Testis (tissue), 3 donors: Measurements from ENCODE around the gene MRPL52. TPM values are rescaled to one million over a fixed set of nuclear protein-coding genes. Genes with fewer than 3 reads are reported as not detected.

Experiments
- DNase-seq: peaks from one replicate; pipeline ENCODE4 v3.0.0-alpha.2; 2019
- H3K27ac ChIP-seq, 2 donors: fragments of 200-600 bp; sonication (generic); one replicate each; pipeline ENCODE4 v1.5.1; 2019
- H3K27me3 ChIP-seq: fragments of 200-600 bp; sonication (generic); one replicate; pipeline ENCODE4 v1.5.1; 2019
- H3K36me3 ChIP-seq: fragments of 200-600 bp; sonication (generic); one replicate; pipeline ENCODE4 v1.5.1; 2017; ENCODE audit warnings: low read depth; ENCODE audit errors: missing control alignments
- H3K4me1 ChIP-seq: fragments of 200-600 bp; sonication (generic); one replicate; pipeline ENCODE4 v1.5.1; 2019
- H3K4me3 ChIP-seq, 2 donors: fragments of 200-600 bp; sonication (generic); one replicate each; pipeline ENCODE4 v1.5.1; 2017 to 2019
- H3K9me3 ChIP-seq: fragments of 200-600 bp; sonication (generic); one replicate; pipeline ENCODE4 v1.5.1; 2017
- CTCF ChIP-seq, 3 experiments: fragments of 450-650 bp in 2 of 3; fragments of 200-600 bp in 1 of 3; sonication (generic) in 1 of 3; IDR thresholded peaks; one replicate each; pipeline ENCODE4 v1.5.1; 2016 to 2019; ENCODE audit warnings: antibody characterized with exemption in 3 of 3, mild to moderate bottlenecking in 2 of 3, moderate library complexity in 1 of 3
- POLR2A ChIP-seq: fragments of 450-650 bp; IDR thresholded peaks from one replicate; pipeline ENCODE4 v1.6.1; 2017; ENCODE audit warnings: antibody characterized with exemption, mild to moderate bottlenecking, moderate library complexity
- WGBS, 2 donors: methylation state at CpG; one replicate each; pipeline ENCODE4 v1.1.5; 2018; 5-methylcytosine and 5-hydroxymethylcytosine counted together
- intact Hi-C: fragments of 100-400 bp; cut with DNase I; formaldehyde crosslinking; loops from one replicate; pipeline ENCODE4 v1.15.1; 2023; ENCODE audit warnings: low total_unique reads
- polyA plus RNA-seq: library from polyadenylated mRNA; stranded (reverse); fragments of 350-450 nt; fragmentation: Illumina TruSeq; extraction: RNeasy Lipid Tissue Mini Kit (QIAGEN cat#74804); gene quantifications from one replicate; pipeline ENCODE4 v1.2.3, GENCODE V29; 2014; ENCODE audit warnings: low read depth, low replicate concordance; ENCODE audit not compliant: insufficient read depth
- total RNA-seq, 2 donors: library from RNA; depleted of rRNA; stranded (reverse); fragments of >200 nt; gene quantifications; one replicate each; pipeline ENCODE4 v1.2.3, GENCODE V29; 2016

Gene MRPL52
- total and polyA plus RNA-seq, 3 donors from 2014 or later = 31.1 to 77.0 (median 47.0) TPM

- peaks cover 6% of the 10 kb centered on the region for H3K4me1 ChIP-seq
- no peak overlapping the region for H3K27ac ChIP-seq
- no peaks in the 10 kb centered on the region for H3K27me3 ChIP-seq
- WGBS, 2 donors = 96% methylated on average over 12 to 15 of the region's 15 CpGs
- TF ChIP-seq POLR2A = no peak
- no peak for TF ChIP-seq CTCF (IDR thresholded peaks at IDR 0.05)
- H3K4me3 ChIP-seq = no peak overlapping the region
- no peak for DNase-seq
- H3K9me3 ChIP-seq = no peaks in the 10 kb centered on the region
- no peaks in the 10 kb centered on the region for H3K36me3 ChIP-seq
- intact Hi-C loops = no loop called here
These were observed 45.5 kb downstream of the MRPL52 start for GRCh38 chr14:22875003-22875747.

GRCh38 chr14:22875748-22876319 is 46.1 kb downstream of the MRPL52 start:
- H3K36me3 ChIP-seq = no peaks in the 10 kb centered on the region
- H3K4me1 ChIP-seq = peaks cover 6% of the 10 kb centered on the region
- no peak overlapping the region for H3K4me3 ChIP-seq
- no peak overlapping the region for H3K27ac ChIP-seq
- H3K9me3 ChIP-seq = no peaks in the 10 kb centered on the region
- 94 to 95% methylated on average over 15 to 17 of the region's 20 CpGs for WGBS, 2 donors
- DNase-seq = no peak
- no peak for TF ChIP-seq POLR2A
- no peak for TF ChIP-seq CTCF (IDR thresholded peaks at IDR 0.05)
- H3K27me3 ChIP-seq = no peaks in the 10 kb centered on the region
- intact Hi-C loops = no loop called here

GRCh38 chr14:22877000-22877501 is 47.4 kb downstream of the MRPL52 start:
- intact Hi-C loops = no loop called here
- H3K36me3 ChIP-seq = no peaks in the 10 kb centered on the region

GRCh38 chr14:22878271-22879246 is 48.9 kb downstream of the MRPL52 start:
- no peak overlapping the region for H3K27ac ChIP-seq
- DNase-seq = no peak
- H3K4me1 ChIP-seq = peaks cover 7% of the 10 kb centered on the region
- WGBS, 2 donors = 80 to 81% methylated on average over 7 to 8 of the region's 8 CpGs
- H3K27me3 ChIP-seq = no peaks in the 10 kb centered on the region
- no peaks in the 10 kb centered on the region for H3K9me3 ChIP-seq
- no peak overlapping the region for H3K4me3 ChIP-seq
- TF ChIP-seq POLR2A = no peak
- TF ChIP-seq CTCF (IDR thresholded peaks at IDR 0.05) = no peak
- H3K36me3 ChIP-seq = no peaks in the 10 kb centered on the region
- intact Hi-C loops = no loop called here

More at GRCh38 chr14:22877000-22877501, 47.4 kb downstream of the MRPL52 start:
- 92 to 93% methylated on average over 18 to 22 of the region's 22 CpGs for WGBS, 2 donors
- no peak overlapping the region for H3K27ac ChIP-seq
- no peak for DNase-seq
- H3K4me3 ChIP-seq = no peak overlapping the region
- TF ChIP-seq POLR2A (no peak), CTCF (IDR thresholded peaks at IDR 0.05) (no peak)
- peaks cover 6% of the 10 kb centered on the region for H3K4me1 ChIP-seq
- H3K9me3 ChIP-seq = no peaks in the 10 kb centered on the region
- no peaks in the 10 kb centered on the region for H3K27me3 ChIP-seq
